Measurements from ENCODE around the gene BIN2. TPM values are rescaled to one million over a fixed set of nuclear protein-coding genes. Genes with fewer than 3 reads are reported as not detected.

Gene BIN2
- total RNA-seq, 1 donor from 2014 or later = 45.4 TPM

DNA sequence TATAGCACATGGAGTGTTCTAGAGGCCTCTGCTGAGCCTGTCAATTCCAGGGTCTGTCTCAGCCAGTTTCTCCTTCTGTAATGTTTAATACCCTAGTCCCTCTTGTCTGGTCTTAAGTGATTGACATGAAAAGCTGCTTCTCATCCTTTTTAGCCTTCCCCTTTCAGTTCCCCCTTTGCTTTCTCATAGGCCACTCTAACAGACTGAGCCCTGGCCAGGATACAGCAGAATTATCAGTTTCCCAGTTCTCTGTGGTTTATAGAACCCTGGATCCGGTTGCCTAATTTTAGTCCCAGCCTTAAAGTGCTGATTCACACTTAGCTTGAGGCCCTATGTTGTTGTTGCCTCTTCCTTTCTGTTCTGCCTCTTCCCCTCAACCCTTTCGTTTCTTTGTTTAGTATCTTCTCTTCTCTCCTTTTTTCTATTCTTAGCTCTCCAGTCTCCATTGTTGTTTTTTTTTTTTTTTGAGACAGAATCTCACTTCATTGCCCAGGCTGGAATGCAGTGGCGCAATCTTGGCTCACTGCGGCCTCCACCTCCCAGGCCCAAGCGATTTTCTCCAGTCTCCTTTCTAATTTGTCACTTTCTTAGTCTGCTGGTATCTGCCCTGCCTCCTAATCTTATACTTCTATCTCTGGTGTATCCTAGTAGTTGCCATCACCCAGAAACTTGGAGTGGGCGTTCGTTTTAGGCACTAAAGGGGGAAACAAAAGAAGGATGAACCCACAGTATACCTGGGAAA, 2.9 kb upstream of the BIN2 start:
- intact Hi-C loops (cut with DNase I) = no loop called here
- H3K36me3 ChIP-seq = no peaks in the 10 kb centered on the region
- H3K4me3 ChIP-seq = no peak overlapping the region
- DNase-seq = peak; percentile 68
- ATAC-seq = peak; percentile 65 to 78
- no peaks in the 10 kb centered on the region for H3K27me3 ChIP-seq (ENCODE audit: low read depth)
- TF ChIP-seq, protein P1, sequence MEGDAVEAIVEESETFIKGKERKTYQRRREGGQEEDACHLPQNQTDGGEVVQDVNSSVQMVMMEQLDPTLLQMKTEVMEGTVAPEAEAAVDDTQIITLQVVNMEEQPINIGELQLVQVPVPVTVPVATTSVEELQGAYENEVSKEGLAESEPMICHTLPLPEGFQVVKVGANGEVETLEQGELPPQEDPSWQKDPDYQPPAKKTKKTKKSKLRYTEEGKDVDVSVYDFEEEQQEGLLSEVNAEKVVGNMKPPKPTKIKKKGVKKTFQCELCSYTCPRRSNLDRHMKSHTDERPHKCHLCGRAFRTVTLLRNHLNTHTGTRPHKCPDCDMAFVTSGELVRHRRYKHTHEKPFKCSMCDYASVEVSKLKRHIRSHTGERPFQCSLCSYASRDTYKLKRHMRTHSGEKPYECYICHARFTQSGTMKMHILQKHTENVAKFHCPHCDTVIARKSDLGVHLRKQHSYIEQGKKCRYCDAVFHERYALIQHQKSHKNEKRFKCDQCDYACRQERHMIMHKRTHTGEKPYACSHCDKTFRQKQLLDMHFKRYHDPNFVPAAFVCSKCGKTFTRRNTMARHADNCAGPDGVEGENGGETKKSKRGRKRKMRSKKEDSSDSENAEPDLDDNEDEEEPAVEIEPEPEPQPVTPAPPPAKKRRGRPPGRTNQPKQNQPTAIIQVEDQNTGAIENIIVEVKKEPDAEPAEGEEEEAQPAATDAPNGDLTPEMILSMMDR (IDR thresholded peaks at IDR 0.05) = no peak
- H3K9me3 ChIP-seq = no peaks in the 10 kb centered on the region
- peaks cover 48% of the 10 kb centered on the region for H3K4me1 ChIP-seq
- H3K27ac ChIP-seq = peak overlapping the region; percentile 66

DNA sequence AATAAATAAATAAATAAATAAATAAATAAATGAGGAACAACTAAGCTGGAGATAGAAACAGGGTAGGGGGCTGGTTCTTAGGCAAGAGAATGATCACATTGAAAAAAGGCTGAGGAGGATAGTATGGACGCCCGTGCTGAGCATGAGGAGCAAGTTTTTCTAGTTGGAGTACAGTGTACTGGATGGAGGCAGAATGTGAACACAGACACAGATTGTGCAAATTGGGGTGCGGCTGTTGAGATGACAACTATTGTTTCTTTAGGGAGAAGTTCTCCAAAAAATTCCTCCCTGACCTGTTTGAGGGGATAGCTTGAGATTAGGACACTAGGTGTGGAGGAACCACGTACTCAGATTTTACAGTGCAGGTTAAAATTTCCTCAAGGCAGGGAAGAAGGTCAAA, 979 bp upstream of the BIN2 start:
- intact Hi-C loops (cut with DNase I) = no loop called here
- ATAC-seq = no peak
- DNase-seq = no peak
- H3K4me1 ChIP-seq = peaks cover 62% of the 10 kb centered on the region
- H3K27ac ChIP-seq = peak overlapping the region; percentile 26
- H3K4me3 ChIP-seq = no peak overlapping the region
- H3K9me3 ChIP-seq = no peaks in the 10 kb centered on the region
- H3K36me3 ChIP-seq = no peaks in the 10 kb centered on the region
- TF ChIP-seq, protein P1 (IDR thresholded peaks at IDR 0.05) = no peak
- H3K27me3 ChIP-seq (ENCODE audit: low read depth) = no peaks in the 10 kb centered on the region

DNA sequence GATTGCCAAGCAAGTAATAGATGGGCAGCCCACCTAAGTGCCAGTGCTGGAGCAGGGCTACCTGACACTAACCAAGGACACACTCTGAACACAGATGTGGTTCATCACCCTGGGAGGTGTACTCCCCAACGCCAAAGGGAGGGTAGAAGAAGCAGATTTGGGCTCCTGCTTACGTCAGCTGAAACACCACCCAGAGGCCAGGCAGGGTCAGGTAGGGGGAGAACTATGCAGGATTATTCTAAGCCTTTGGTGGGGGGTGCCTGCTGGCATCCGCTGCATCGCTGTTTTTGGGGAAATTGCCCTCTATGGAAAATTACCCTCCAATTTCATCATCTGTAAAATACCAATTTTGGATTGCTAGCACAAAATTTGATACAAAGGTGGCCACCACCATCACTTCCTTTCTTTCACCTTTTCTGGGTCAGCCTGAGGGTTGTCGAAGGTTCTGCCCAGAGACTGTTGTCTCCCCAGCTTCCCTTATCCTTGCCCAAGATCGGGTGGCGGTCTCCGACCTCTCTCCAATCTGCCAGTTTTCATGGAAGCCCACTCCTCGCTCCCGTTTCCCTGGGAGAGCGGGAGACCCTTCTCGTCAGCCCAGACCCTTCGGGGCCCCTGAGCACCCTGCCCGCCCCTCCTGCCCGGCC, 535 bp downstream of the BIN2 start:
- TF ChIP-seq, protein P1 (IDR thresholded peaks at IDR 0.05) = no peak
- no peaks in the 10 kb centered on the region for H3K27me3 ChIP-seq (ENCODE audit: low read depth)
- ATAC-seq = peak; percentile 15 to 33
- no peaks in the 10 kb centered on the region for H3K9me3 ChIP-seq
- H3K27ac ChIP-seq = peak overlapping the region; percentile 89
- H3K4me3 ChIP-seq = peak overlapping the region; percentile 54
- peaks cover 71% of the 10 kb centered on the region for H3K4me1 ChIP-seq
- intact Hi-C loops (cut with DNase I) = no loop called here
- DNase-seq = no peak
- H3K36me3 ChIP-seq = no peaks in the 10 kb centered on the region

DNA sequence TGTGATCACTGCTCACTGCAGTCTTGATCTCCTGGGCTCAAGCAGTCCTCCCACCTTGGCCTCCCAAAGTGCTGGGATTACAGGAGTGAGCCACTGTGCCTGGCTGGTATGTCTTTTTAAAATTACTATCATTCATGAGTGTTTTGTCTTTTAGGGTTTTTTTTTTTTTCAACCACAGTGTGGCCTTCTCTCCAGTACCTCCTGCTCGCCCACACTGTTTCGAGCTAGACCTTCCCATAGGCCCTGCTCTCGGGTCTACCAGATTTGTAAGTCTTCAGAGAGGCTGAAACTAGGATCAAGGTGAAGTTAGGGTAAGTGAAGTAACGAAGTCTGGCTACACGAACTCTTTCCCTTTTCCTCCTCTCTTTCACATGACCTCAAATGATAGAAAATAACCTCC, 1.5 kb downstream of the BIN2 start:
- ATAC-seq = no peak
- intact Hi-C loops (cut with DNase I) = no loop called here
- no peaks in the 10 kb centered on the region for H3K36me3 ChIP-seq
- no peaks in the 10 kb centered on the region for H3K27me3 ChIP-seq (ENCODE audit: low read depth)
- H3K27ac ChIP-seq = peak overlapping the region; percentile 89
- TF ChIP-seq, protein P1 (IDR thresholded peaks at IDR 0.05) = no peak
- DNase-seq = no peak
- H3K4me1 ChIP-seq = peaks cover 68% of the 10 kb centered on the region
- H3K4me3 ChIP-seq = peak overlapping the region; percentile 54
- H3K9me3 ChIP-seq = no peaks in the 10 kb centered on the region

DNA sequence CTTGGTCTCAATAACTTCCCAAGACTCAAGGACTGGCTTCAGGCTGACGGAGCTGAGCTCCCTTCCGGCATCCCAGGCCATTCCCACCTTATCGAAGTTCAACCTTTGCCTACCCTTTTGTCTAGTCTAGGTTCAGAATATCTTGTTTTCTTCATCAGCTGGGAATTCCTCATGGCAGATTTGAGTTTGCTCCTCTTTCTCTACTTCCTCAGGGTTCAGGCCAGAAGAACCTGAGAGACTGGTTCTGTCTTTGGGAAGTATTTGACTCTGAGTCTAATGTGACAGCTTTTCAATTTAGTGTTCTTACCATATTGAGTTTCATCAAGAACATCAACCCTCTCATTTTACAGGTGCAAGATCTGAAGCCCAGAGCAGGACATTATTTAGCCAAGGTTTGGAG, 2.1 kb downstream of the BIN2 start:
- intact Hi-C loops (cut with DNase I) = no loop called here
- H3K4me1 ChIP-seq = peaks cover 62% of the 10 kb centered on the region
- peak overlapping the region; percentile 89 for H3K27ac ChIP-seq

More for the DNA sequence above, 2.1 kb downstream of the BIN2 start:
- DNase-seq = no peak
- Histone ChIP-seq H3K4me3 (peak overlapping the region; percentile 54), H3K9me3 (no peaks in the 10 kb centered on the region), H3K36me3 (no peaks in the 10 kb centered on the region), H3K27me3 (ENCODE audit: low read depth) (no peaks in the 10 kb centered on the region)
- TF ChIP-seq, protein P1 (IDR thresholded peaks at IDR 0.05) = no peak
- no peak for ATAC-seq

Measured in lower lobe of right lung (tissue), 2 donors.